ENCODE results near the gene IPO4.

The IPO4 gene

GRCh38 chr14:24151404-24152080 lies 37.1 kb downstream of the IPO4 start:
- H3K27ac ChIP-seq, result no peak overlapping the region
- TF ChIP-seq ZFX (IDR thresholded peaks at IDR 0.05), result no peak
- TF ChIP-seq CTCF (conservative IDR thresholded peaks at IDR 0.05), result no peak

GRCh38 chr14:24150993-24151392 lies 37.6 kb downstream of the IPO4 start:
- H3K27ac ChIP-seq, result no peak overlapping the region
- TF ChIP-seq ZFX (IDR thresholded peaks at IDR 0.05), result no peak
- no peak for TF ChIP-seq CTCF (conservative IDR thresholded peaks at IDR 0.05)

- no peak overlapping the region for H3K27ac ChIP-seq
- no peak for TF ChIP-seq ZFX (IDR thresholded peaks at IDR 0.05)
- TF ChIP-seq CTCF (conservative IDR thresholded peaks at IDR 0.05), result no peak
Measured at GRCh38 chr14:24150567-24150966, 38.0 kb downstream of the IPO4 start.

GRCh38 chr14:24150061-24150460 lies 38.6 kb downstream of the IPO4 start:
- no peak for TF ChIP-seq CTCF (conservative IDR thresholded peaks at IDR 0.05)
- no peak for TF ChIP-seq ZFX (IDR thresholded peaks at IDR 0.05)
- H3K27ac ChIP-seq, result no peak overlapping the region

GRCh38 chr14:24149302-24149969 lies 39.2 kb downstream of the IPO4 start:
- TF ChIP-seq CTCF (conservative IDR thresholded peaks at IDR 0.05) (no peak), ZFX (IDR thresholded peaks at IDR 0.05) (no peak)
- no peak overlapping the region for H3K27ac ChIP-seq

GRCh38 chr14:24147761-24148428 lies 40.7 kb downstream of the IPO4 start:
- TF ChIP-seq ZFX (IDR thresholded peaks at IDR 0.05) (peak; percentile 82; the same call in 1 of the 2 replicates), CTCF (conservative IDR thresholded peaks at IDR 0.05) (no peak)
- H3K27ac ChIP-seq, result peak overlapping the region; percentile 88

Measured in C4-2B (cell line).